Caco-2 (cell line): Measurements from ENCODE around the gene CCDC201. TPM values are rescaled to one million over a fixed set of nuclear protein-coding genes. Genes with fewer than 3 reads are reported as not detected.
A peak's percentile ranks its signal among the peaks of the same experiment; 100 is the strongest.

Source experiments
- BruUV-seq: library from RNA; stranded (reverse); fragments of 400-500 nt; replicated peaks from 2 replicates; lab custom pipeline; 2021; lab: Mats Ljungman, UMichigan
- CTCF ChIA-PET: fragments of 300-600 bp; sonication (Branson Sonifier 250); formaldehyde crosslinking; loops from one replicate; lab custom pipeline; 2022; ENCODE audit warnings: antibody characterized with exemption; lab: Charles Lee
- POLR2A ChIA-PET: fragments of 300-600 bp; sonication (Branson Sonifier 250); formaldehyde crosslinking; loops from one replicate; lab custom pipeline; 2022; ENCODE audit warnings: antibody characterized with exemption; lab: Charles Lee
- DNase-seq, 2 experiments: peaks; one replicate each; pipeline versions ENCODE4 v3.0.0 to v3.0.0-alpha.2; 2020 to 2022
- H3K27me3 ChIP-seq: replicated peaks from 2 replicates; pipeline ENCODE4 v1.6.0; 2011; ENCODE audit warnings: low read length; ENCODE audit not compliant: control insufficient read depth, insufficient read depth
- H3K36me3 ChIP-seq: 2 replicates; pipeline ENCODE4 v1.5.1; 2011; ENCODE audit warnings: low read length; ENCODE audit not compliant: control insufficient read depth, insufficient read depth
- H3K4me1 ChIP-seq: fragments of 250-450 bp; sonication (Bioruptor Pico); 2 replicates; pipeline ENCODE4 v1.5.1; 2020; ENCODE audit warnings: mild to moderate bottlenecking
- H3K4me3 ChIP-seq: 2 replicates; pipeline ENCODE4 v1.5.1; 2011; ENCODE audit warnings: low read depth, mild to moderate bottlenecking, control low read depth, low read length
- H3K9me3 ChIP-seq: fragments of 250-450 bp; sonication (Bioruptor Pico); 2 replicates; pipeline ENCODE4 v1.5.1; 2020; ENCODE audit warnings: mild to moderate bottlenecking, moderate library complexity
- H3K27ac Mint-ChIP-seq: one replicate; pipeline ENCODE4 v1.8.0; 2022; ENCODE audit warnings: mixed read lengths; ENCODE audit not compliant: unreplicated experiment
- H3K27me3 Mint-ChIP-seq: one replicate; pipeline ENCODE4 v1.8.0; 2022; ENCODE audit warnings: mixed read lengths; ENCODE audit not compliant: insufficient read depth, unreplicated experiment
- H3K36me3 Mint-ChIP-seq: one replicate; pipeline ENCODE4 v1.8.0; 2022; ENCODE audit warnings: mild to moderate bottlenecking, mixed read lengths; ENCODE audit not compliant: insufficient read depth, unreplicated experiment
- H3K4me1 Mint-ChIP-seq: one replicate; pipeline ENCODE4 v1.8.0; 2022; ENCODE audit warnings: low read depth, mixed read lengths; ENCODE audit not compliant: unreplicated experiment
- H3K4me3 Mint-ChIP-seq: one replicate; pipeline ENCODE4 v1.8.0; 2022; ENCODE audit warnings: mild to moderate bottlenecking, moderate library complexity, mixed read lengths; ENCODE audit not compliant: unreplicated experiment
- H3K9me3 Mint-ChIP-seq: one replicate; pipeline ENCODE4 v1.8.0; 2022; ENCODE audit warnings: mixed read lengths; ENCODE audit not compliant: unreplicated experiment
- intact Hi-C: fragments of 100-400 bp; cut with micrococcal nuclease; formaldehyde crosslinking; loops from one replicate; pipeline ENCODE4 v1.10.0; 2022; ENCODE audit not compliant: unreplicated experiment
- total RNA-seq: library from RNA; stranded (reverse); gene quantifications from 2 replicates; pipeline ENCODE4 v1.2.3, GENCODE V29; 2022
- TF ChIP-seq, protein P1 (sequence below), 2 experiments: fragments of 200-600 bp in 1 of 2; IDR thresholded peaks; 1 replicate in 1 of 2; 2 replicates in 1 of 2; pipeline versions ENCODE4 v1.5.1 to v1.8.0; 2011 to 2022; ENCODE audit warnings: antibody characterized with exemption in 1 of 2, control low read depth in 1 of 2, inconsistent platforms in 1 of 2, low read depth in 1 of 2, low read length in 1 of 2, mild to moderate bottlenecking in 1 of 2, moderate library complexity in 1 of 2; ENCODE audit not compliant: insufficient read depth in 1 of 2, severe bottlenecking in 1 of 2, unreplicated experiment in 1 of 2

Gene CCDC201
- total RNA-seq, 1 experiment from 2014 or later = not detected

DNA sequence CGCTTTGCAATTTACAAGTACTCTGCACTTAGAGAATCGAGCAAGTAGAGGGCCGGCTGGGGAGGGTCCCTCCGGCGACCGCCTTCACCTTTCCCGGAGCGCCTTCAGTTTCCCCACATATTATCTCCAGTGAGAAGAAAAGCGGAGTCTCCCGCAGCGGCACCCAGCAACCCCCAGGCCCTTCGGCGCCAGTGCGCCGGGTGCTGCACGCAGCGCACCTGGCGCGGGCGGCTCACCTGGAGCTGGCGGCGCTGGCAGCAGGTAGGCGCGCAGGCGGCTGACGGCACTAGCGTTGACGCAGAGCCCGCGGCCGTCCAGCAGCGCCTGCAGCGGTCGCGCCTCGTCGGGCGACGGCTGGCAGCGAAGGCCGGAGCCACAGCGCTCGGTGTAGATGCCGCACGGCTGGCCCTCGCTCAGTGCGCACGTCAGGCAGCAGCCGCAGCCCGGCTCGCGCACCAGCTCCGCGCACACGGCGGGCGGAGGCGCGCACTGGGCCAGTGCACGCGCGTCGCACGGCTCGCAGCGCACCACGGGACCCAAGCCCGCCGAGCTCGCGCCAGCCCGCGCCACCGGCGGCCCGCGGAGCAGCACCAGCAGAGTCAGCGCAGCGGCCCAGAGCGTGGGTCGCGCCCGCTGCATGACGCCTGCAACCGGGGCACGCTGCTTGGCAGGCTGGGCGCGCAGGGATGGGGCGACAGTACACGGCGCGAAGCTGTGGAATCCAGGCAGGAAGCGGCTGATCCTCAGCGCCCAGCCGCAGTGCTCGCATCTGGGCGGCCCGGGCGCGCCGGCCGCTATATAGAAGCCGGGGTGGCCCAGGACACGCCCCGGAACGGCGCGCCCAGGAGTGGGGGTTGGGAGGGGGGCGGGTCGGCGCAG is 47.9 kb upstream of the CCDC201 start, which contains the start of gene IGFBP3:
Gene IGFBP3, minus strand, starts transcription at position 771 of the 879 bp plus-strand sequence. Its CDS starts 132 bp downstream, at position 639.
- no peaks in the 10 kb centered on the region for H3K36me3 Mint-ChIP-seq
- H3K27me3 ChIP-seq = no peaks in the 10 kb centered on the region; the same call in none of the 2 replicates
- peak in 1 of 2 experiments; percentile 39 for DNase-seq
- TF ChIP-seq, protein P1, sequence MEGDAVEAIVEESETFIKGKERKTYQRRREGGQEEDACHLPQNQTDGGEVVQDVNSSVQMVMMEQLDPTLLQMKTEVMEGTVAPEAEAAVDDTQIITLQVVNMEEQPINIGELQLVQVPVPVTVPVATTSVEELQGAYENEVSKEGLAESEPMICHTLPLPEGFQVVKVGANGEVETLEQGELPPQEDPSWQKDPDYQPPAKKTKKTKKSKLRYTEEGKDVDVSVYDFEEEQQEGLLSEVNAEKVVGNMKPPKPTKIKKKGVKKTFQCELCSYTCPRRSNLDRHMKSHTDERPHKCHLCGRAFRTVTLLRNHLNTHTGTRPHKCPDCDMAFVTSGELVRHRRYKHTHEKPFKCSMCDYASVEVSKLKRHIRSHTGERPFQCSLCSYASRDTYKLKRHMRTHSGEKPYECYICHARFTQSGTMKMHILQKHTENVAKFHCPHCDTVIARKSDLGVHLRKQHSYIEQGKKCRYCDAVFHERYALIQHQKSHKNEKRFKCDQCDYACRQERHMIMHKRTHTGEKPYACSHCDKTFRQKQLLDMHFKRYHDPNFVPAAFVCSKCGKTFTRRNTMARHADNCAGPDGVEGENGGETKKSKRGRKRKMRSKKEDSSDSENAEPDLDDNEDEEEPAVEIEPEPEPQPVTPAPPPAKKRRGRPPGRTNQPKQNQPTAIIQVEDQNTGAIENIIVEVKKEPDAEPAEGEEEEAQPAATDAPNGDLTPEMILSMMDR (IDR thresholded peaks at IDR 0.05; ENCODE audit: insufficient read depth in 1 of 2, low read depth in 1 of 2, low read length in 1 of 2, severe bottlenecking in 1 of 2, unreplicated experiment in 1 of 2) = no peak
- POLR2A ChIA-PET = no interaction called here
- H3K27me3 Mint-ChIP-seq = peaks cover 19% of the 10 kb centered on the region
- H3K9me3 Mint-ChIP-seq = no peaks in the 10 kb centered on the region
- intact Hi-C loops = no loop called here
- peak within 1 kb of the TSS; percentile 27 for H3K4me3 ChIP-seq
- no peaks in the 10 kb centered on the region for H3K9me3 ChIP-seq
- no peak within 1 kb of the TSS for H3K27ac Mint-ChIP-seq
- H3K4me1 Mint-ChIP-seq = no peaks in the 10 kb centered on the region
- CTCF ChIA-PET = interaction anchor here (0.6 kb wide), 2 partner anchors 324 to 773 kb away, joined by 3 read pairs; no protein-coding TSS in a partner anchor
- H3K4me1 ChIP-seq = peaks cover 5% of the 10 kb centered on the region; the same call in 1 of the 2 replicates
- H3K36me3 ChIP-seq = no peaks in the 10 kb centered on the region
- H3K4me3 Mint-ChIP-seq = peak within 1 kb of the TSS; percentile 71
- no TSS peak for BruUV-seq

DNA sequence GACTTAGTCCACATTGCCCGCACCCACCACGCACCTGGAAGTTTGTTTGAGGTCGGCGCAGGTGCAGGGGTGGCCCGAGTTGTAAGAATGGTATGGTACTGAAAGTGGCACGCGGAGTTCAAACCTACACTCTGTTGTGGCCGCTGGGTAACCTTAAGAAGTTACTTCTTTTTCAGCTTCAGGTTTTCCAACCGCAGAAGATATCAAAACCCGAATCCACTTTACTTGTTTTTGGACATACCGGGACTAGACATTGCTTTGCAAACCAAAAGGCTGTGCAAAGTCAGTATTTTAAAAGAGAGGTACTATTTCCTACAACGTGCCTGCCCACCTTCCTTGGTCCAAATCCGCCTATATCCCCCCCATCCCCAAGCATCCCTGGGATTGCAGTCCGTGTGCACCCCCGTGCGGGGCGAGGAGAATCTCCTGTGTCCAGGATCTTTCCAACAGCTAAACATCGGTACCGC is 47.1 kb upstream of the CCDC201 start:
- Mint-ChIP-seq H3K4me3 (peak overlapping the region; percentile 71), H3K27me3 (peaks cover 22% of the 10 kb centered on the region), H3K4me1 (no peaks in the 10 kb centered on the region), H3K27ac (no peak overlapping the region), H3K36me3 (no peaks in the 10 kb centered on the region), H3K9me3 (no peaks in the 10 kb centered on the region)
- H3K36me3 ChIP-seq = no peaks in the 10 kb centered on the region
- no peak overlapping the region for H3K4me3 ChIP-seq
- TF ChIP-seq, protein P1 (IDR thresholded peaks at IDR 0.05; ENCODE audit: insufficient read depth in 1 of 2, low read depth in 1 of 2, low read length in 1 of 2, severe bottlenecking in 1 of 2, unreplicated experiment in 1 of 2) = no peak
- DNase-seq = no peak
- no TSS peak for BruUV-seq
- POLR2A ChIA-PET = no interaction called here
- no peaks in the 10 kb centered on the region for H3K9me3 ChIP-seq
- intact Hi-C loops = loop anchor here (5.0 kb wide), 1 partner anchor 187 kb away; no protein-coding TSS in a partner anchor
- H3K4me1 ChIP-seq = peaks cover 5% of the 10 kb centered on the region; the same call in 1 of the 2 replicates
- H3K27me3 ChIP-seq = no peaks in the 10 kb centered on the region; the same call in none of the 2 replicates
- CTCF ChIA-PET = no interaction called here

GRCh38 chr7:45919231-45919784 is 46.4 kb upstream of the CCDC201 start:
- TF ChIP-seq, protein P1 (IDR thresholded peaks at IDR 0.05; ENCODE audit: insufficient read depth in 1 of 2, low read depth in 1 of 2, low read length in 1 of 2, severe bottlenecking in 1 of 2, unreplicated experiment in 1 of 2) = no peak
- no peaks in the 10 kb centered on the region for H3K36me3 Mint-ChIP-seq
- no peaks in the 10 kb centered on the region for H3K4me1 Mint-ChIP-seq
- H3K4me3 Mint-ChIP-seq = no peak overlapping the region
- DNase-seq = no peak
- peaks cover 25% of the 10 kb centered on the region for H3K27me3 Mint-ChIP-seq
- POLR2A ChIA-PET = no interaction called here
- no peaks in the 10 kb centered on the region for H3K9me3 ChIP-seq
- no peaks in the 10 kb centered on the region; the same call in none of the 2 replicates for H3K27me3 ChIP-seq
- CTCF ChIA-PET = no interaction called here
- no peaks in the 10 kb centered on the region for H3K9me3 Mint-ChIP-seq
- H3K4me3 ChIP-seq = no peak overlapping the region
- no peak overlapping the region for H3K27ac Mint-ChIP-seq
- no peaks in the 10 kb centered on the region for H3K36me3 ChIP-seq
- BruUV-seq = no TSS peak
- intact Hi-C loops = loop anchor here (5.0 kb wide), 1 partner anchor 188 kb away; no protein-coding TSS in a partner anchor
- H3K4me1 ChIP-seq = peaks cover 5% of the 10 kb centered on the region; the same call in 1 of the 2 replicates
